GM13977 (cell line): ENCODE results near the gene MLLT3.

ENCODE experiments used
- DNase-seq: peaks from one replicate; pipeline ENCODE4 v3.0.0; 2012; ENCODE audit warnings: low spot score
- in situ Hi-C: fragments of 300-500 bp; cut with MboI; formaldehyde crosslinking; loops from one replicate; pipeline ENCODE4 v1.12.0; 2022; ENCODE audit warnings: low sequenced_read_pairs, low pct_unique_long_range_greater_than_20kb, mixed read lengths, inconsistent platforms; ENCODE audit not compliant: unreplicated experiment
- TF ChIP-seq, protein P1 (sequence below): IDR thresholded peaks from 2 replicates; pipeline ENCODE4 v1.5.1; 2012; ENCODE audit warnings: mild to moderate bottlenecking, control low read depth; ENCODE audit not compliant: insufficient read depth; ENCODE audit errors: extremely low read depth, missing control alignments

MLLT3 gene

DNA sequence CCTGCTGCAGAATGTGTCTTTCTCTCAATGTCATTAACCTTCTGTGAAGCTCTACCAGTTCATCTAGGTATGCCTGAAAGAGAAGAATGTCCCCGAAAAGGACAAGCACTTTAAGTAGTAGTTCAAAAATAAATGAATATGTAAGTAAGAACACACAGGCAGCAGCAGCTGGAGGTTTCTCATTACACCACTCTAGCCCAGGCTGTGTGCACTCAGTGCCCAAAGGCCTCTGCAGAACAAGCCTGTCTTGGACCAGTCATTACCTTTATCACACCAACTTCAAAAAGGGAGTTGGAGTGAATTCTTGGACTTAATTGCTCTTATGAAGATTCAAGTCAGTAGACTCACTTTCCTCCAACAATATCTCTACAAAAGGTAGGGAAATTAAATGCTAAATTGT lies 268.8 kb downstream of the MLLT3 start:
- in situ Hi-C loops: loop anchor here (10.0 to 25.0 kb wide), 3 partner anchors 271 to 759 kb away; partner anchors contain the start of gene MLLT3
- TF ChIP-seq, protein P1, sequence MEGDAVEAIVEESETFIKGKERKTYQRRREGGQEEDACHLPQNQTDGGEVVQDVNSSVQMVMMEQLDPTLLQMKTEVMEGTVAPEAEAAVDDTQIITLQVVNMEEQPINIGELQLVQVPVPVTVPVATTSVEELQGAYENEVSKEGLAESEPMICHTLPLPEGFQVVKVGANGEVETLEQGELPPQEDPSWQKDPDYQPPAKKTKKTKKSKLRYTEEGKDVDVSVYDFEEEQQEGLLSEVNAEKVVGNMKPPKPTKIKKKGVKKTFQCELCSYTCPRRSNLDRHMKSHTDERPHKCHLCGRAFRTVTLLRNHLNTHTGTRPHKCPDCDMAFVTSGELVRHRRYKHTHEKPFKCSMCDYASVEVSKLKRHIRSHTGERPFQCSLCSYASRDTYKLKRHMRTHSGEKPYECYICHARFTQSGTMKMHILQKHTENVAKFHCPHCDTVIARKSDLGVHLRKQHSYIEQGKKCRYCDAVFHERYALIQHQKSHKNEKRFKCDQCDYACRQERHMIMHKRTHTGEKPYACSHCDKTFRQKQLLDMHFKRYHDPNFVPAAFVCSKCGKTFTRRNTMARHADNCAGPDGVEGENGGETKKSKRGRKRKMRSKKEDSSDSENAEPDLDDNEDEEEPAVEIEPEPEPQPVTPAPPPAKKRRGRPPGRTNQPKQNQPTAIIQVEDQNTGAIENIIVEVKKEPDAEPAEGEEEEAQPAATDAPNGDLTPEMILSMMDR: no peak
- DNase-seq: no peak

DNA sequence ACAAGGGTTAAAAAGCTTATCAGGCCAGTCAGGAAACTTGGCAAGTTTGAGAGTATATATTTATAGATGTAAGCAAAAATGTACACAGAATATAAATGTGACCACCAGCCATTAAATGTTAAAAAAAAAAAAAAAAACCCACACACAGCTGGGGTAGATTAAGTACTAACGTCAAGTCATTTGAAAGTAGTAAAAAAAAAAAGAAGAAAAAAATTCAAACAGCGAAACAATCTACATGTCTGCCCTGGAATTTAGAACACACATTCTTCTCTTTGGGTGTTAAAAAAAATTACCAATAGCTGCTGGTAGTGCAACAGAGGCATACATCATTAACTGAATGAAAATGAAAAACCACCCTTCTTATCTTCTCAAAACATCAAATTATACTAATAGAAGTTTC lies 269.7 kb downstream of the MLLT3 start:
- no peak for DNase-seq
- in situ Hi-C loops: loop anchor here (10.0 to 25.0 kb wide), 3 partner anchors 272 to 760 kb away; partner anchors contain the start of gene MLLT3
- TF ChIP-seq, protein P1: no peak

DNA sequence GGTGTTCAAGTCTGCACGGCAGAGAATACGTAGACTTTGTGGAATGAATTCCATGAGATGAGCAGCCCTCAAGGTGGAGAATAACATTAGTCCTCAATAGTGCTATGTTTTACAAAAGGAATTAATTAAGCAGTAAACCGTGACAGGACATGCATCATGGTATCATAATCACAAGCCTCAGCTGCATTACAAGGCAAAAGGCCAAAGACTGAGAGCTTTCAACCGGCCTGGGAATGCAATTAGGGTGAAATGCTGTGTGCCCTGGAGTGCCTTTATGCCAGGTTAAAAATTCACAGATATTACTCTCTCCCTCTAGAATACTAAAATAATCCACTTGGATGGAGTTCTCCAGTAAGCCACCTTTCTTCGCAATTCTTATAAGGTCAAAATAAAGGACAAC lies 270.6 kb downstream of the MLLT3 start:
- in situ Hi-C loops: loop anchor here (10.0 to 25.0 kb wide), 3 partner anchors 273 to 761 kb away; partner anchors contain the start of gene MLLT3
- TF ChIP-seq, protein P1: no peak
- DNase-seq: no peak

DNA sequence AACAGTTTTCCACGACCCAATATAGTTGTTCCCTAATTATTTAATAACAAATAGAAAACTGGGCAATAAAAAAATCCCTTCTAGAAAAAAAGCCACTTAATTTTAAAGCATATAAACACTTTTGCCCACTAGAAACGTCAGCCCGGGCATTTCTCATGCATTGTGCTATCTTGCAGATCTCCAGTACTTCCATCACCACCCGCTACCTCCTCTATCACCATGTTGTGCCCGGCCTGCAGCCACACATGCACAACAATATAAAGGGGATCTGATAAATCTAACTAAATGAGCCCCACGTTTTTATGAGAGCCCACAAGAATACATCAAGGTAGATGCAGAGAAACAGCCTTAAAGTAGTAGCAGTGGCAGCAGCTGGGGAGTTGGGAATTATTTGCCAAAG lies 272.7 kb downstream of the MLLT3 start:
- in situ Hi-C loops: loop anchor here (25.0 kb wide), 1 partner anchor 412 kb away; no protein-coding TSS in a partner anchor
- no peak for DNase-seq
- TF ChIP-seq, protein P1: no peak

DNA sequence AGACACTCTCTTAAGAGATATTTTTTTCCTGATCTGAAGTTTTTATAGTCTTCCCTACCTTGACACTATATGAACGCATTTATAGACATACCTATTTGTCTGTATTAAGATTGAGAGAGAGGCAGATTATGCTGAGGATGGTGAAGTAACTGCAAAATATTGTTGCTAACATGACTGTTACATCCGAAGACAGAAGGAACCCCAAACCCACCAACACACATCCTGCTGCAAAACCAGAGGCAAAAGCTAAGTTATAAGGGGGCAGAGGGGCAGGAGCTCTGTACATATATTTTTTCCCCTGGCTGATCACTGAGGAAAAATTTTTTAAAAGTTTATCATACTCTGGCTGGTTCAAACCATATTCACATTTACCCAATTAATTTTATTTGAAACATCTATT lies 279.0 kb downstream of the MLLT3 start:
- in situ Hi-C loops: loop anchor here (25.0 kb wide), 1 partner anchor 406 kb away; no protein-coding TSS in a partner anchor
- TF ChIP-seq, protein P1: no peak
- DNase-seq: no peak

DNA sequence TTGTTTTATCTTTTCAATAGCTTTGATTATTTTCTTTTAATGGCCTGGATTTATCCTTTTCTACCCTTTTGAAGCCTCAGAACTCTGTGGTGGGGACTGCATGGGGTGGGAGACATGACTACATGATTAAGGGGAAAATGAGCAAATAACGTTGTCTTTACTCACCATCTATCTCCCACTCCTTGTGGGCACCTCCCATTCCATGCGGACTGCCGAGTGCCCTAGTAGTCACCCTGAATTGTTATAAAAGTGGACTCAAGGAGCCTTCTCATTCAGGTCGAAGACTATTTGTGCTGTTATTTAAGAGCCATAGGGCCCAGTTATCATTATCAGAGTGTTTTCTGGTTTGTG lies 281.8 kb downstream of the MLLT3 start:
- TF ChIP-seq, protein P1: no peak
- no peak for DNase-seq
- in situ Hi-C loops: loop anchor here (25.0 kb wide), 1 partner anchor 403 kb away; no protein-coding TSS in a partner anchor
